Measurements from ENCODE around the gene CDH8. TPM values are rescaled to one million over a fixed set of nuclear protein-coding genes. Genes with fewer than 3 reads are reported as not detected.

The CDH8 gene
- total RNA-seq, 1 donor from 2014 or later: 23.7 TPM

GRCh38 chr16:61877436-61877835 lies 158.8 kb downstream of the CDH8 start:
- TF ChIP-seq CTCF (IDR thresholded peaks at IDR 0.05): no peak
- no peak for TF ChIP-seq EZH2phosphoT487 (IDR thresholded peaks at IDR 0.05)
- TF ChIP-seq EZH2 (IDR thresholded peaks at IDR 0.05): no peak
- H3K4me3 Mint-ChIP-seq: no peak overlapping the region

GRCh38 chr16:61872778-61873119 lies 163.5 kb downstream of the CDH8 start:
- Histone ChIP-seq H3K4me2 (peak overlapping the region; percentile 23), H3K9ac (no peak overlapping the region)
- DNase-seq (ENCODE audit: low spot score): peak; percentile 4

More at GRCh38 chr16:61877436-61877835, 158.8 kb downstream of the CDH8 start:
- no peak overlapping the region for H3K4me2 ChIP-seq
- no peak overlapping the region for H3K27ac ChIP-seq
- peaks cover 4% of the 10 kb centered on the region for H3F3A ChIP-seq (ENCODE audit: low read depth)
- Mint-ChIP-seq H3K9me3 (no peaks in the 10 kb centered on the region), H3K27ac (no peak overlapping the region), H3K27me3 (ENCODE audit: insufficient read depth, low read depth) (no peaks in the 10 kb centered on the region), H3K36me3 (no peaks in the 10 kb centered on the region), H3K4me1 (no peaks in the 10 kb centered on the region)
- no peaks in the 10 kb centered on the region for H4K20me1 ChIP-seq (ENCODE audit: low read depth)
- DNase-seq (ENCODE audit: low spot score): no peak
- no peaks in the 10 kb centered on the region for H3K36me3 ChIP-seq
- H3K9me3 ChIP-seq (ENCODE audit: low read depth): no peaks in the 10 kb centered on the region
- H3K79me2 ChIP-seq (ENCODE audit: low read depth): no peaks in the 10 kb centered on the region
- H3K27me3 ChIP-seq: no peaks in the 10 kb centered on the region
- H3K4me3 ChIP-seq: no peak overlapping the region
- no peak overlapping the region for H3K9ac ChIP-seq
- H2AFZ ChIP-seq (replicated peaks): no peak overlapping the region
- H3K4me1 ChIP-seq: peaks cover 11% of the 10 kb centered on the region

GRCh38 chr16:61871837-61872777 lies 164.1 kb downstream of the CDH8 start:
- no peak overlapping the region for H3K27ac ChIP-seq
- H3K4me3 Mint-ChIP-seq: no peak overlapping the region
- no peak overlapping the region for H3K4me3 ChIP-seq
- DNase-seq (ENCODE audit: low spot score): peak; percentile 7
- peaks cover 12% of the 10 kb centered on the region for H3F3A ChIP-seq (ENCODE audit: low read depth)
- H3K36me3 Mint-ChIP-seq: no peaks in the 10 kb centered on the region
- H3K36me3 ChIP-seq: no peaks in the 10 kb centered on the region
- peaks cover 24% of the 10 kb centered on the region for H3K4me1 ChIP-seq
- no peaks in the 10 kb centered on the region for H4K20me1 ChIP-seq (ENCODE audit: low read depth)
- H3K27me3 Mint-ChIP-seq (ENCODE audit: insufficient read depth, low read depth): no peaks in the 10 kb centered on the region
- no peaks in the 10 kb centered on the region for H3K9me3 ChIP-seq (ENCODE audit: low read depth)
- H3K9me3 Mint-ChIP-seq: no peaks in the 10 kb centered on the region
- no peak overlapping the region for H3K27ac Mint-ChIP-seq
- no peak overlapping the region for H2AFZ ChIP-seq (replicated peaks)
- peak overlapping the region; percentile 23 for H3K4me2 ChIP-seq
- H3K79me2 ChIP-seq (ENCODE audit: low read depth): no peaks in the 10 kb centered on the region
- H3K27me3 ChIP-seq: no peaks in the 10 kb centered on the region
- TF ChIP-seq EZH2 (IDR thresholded peaks at IDR 0.05): no peak
- no peak for TF ChIP-seq CTCF (IDR thresholded peaks at IDR 0.05)
- no peak for TF ChIP-seq EZH2phosphoT487 (IDR thresholded peaks at IDR 0.05)
- peaks cover 3% of the 10 kb centered on the region for H3K4me1 Mint-ChIP-seq
- H3K9ac ChIP-seq: no peak overlapping the region

More at GRCh38 chr16:61872778-61873119, 163.5 kb downstream of the CDH8 start:
- TF ChIP-seq CTCF (IDR thresholded peaks at IDR 0.05) (no peak), EZH2 (IDR thresholded peaks at IDR 0.05) (no peak), EZH2phosphoT487 (IDR thresholded peaks at IDR 0.05) (no peak)
- Mint-ChIP-seq H3K4me1 (peaks cover 3% of the 10 kb centered on the region), H3K4me3 (no peak overlapping the region), H3K27me3 (ENCODE audit: insufficient read depth, low read depth) (no peaks in the 10 kb centered on the region), H3K9me3 (no peaks in the 10 kb centered on the region), H3K27ac (no peak overlapping the region), H3K36me3 (no peaks in the 10 kb centered on the region)
- Histone ChIP-seq H2AFZ (replicated peaks) (no peak overlapping the region), H3F3A (ENCODE audit: low read depth) (peaks cover 12% of the 10 kb centered on the region), H3K27ac (peak overlapping the region; percentile 0), H4K20me1 (ENCODE audit: low read depth) (no peaks in the 10 kb centered on the region), H3K36me3 (no peaks in the 10 kb centered on the region), H3K27me3 (no peaks in the 10 kb centered on the region), H3K79me2 (ENCODE audit: low read depth) (no peaks in the 10 kb centered on the region), H3K4me3 (no peak overlapping the region), H3K9me3 (ENCODE audit: low read depth) (no peaks in the 10 kb centered on the region), H3K4me1 (peaks cover 19% of the 10 kb centered on the region)

Measured in neural progenitor cell (in vitro differentiated cells).